ENCODE measurements around the gene MOB3B.

DNA sequence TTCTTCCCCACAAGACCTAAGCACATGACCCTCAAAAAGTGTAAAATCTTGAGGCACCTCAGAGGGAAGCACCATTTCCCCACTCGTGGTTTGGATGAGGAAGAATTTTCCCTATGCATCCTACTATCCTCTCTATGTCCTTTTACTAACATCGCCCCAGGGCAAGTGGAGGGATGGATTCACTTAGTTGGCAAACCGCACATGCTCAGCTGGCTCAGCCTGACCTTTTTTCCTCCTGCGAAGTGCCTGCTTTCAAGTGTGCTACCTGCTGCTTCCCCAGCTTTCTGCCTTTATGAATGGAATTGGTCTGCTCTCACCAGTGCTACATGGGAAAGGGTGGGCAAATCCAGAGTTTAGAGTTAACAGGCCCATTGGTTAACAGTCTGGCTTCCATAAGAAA lies 62.1 kb downstream of the MOB3B start:
- TF ChIP-seq ZNF596 (tag by site-specific recombination; IDR thresholded peaks at IDR 0.05) (no peak), ZNF621 (tag by site-specific recombination; IDR thresholded peaks at IDR 0.05) (no peak), ZNF274 (IDR thresholded peaks at IDR 0.05; ENCODE audit: low read length) (no peak), ZNF274 (tag by site-specific recombination; IDR thresholded peaks at IDR 0.05; ENCODE audit: borderline replicate concordance) (no peak), ZNF23 (tag by site-specific recombination; IDR thresholded peaks at IDR 0.05; ENCODE audit: borderline replicate concordance) (no peak), ZNF10 (tag by site-specific recombination; IDR thresholded peaks at IDR 0.05) (no peak), YY1 (tag by site-specific recombination; IDR thresholded peaks at IDR 0.05) (no peak), ZNF521 (tag by site-specific recombination; IDR thresholded peaks at IDR 0.05) (no peak), PBX3 (CRISPR knock-in tag; IDR thresholded peaks at IDR 0.05) (no peak)
- TF ChIP-seq, protein P1, sequence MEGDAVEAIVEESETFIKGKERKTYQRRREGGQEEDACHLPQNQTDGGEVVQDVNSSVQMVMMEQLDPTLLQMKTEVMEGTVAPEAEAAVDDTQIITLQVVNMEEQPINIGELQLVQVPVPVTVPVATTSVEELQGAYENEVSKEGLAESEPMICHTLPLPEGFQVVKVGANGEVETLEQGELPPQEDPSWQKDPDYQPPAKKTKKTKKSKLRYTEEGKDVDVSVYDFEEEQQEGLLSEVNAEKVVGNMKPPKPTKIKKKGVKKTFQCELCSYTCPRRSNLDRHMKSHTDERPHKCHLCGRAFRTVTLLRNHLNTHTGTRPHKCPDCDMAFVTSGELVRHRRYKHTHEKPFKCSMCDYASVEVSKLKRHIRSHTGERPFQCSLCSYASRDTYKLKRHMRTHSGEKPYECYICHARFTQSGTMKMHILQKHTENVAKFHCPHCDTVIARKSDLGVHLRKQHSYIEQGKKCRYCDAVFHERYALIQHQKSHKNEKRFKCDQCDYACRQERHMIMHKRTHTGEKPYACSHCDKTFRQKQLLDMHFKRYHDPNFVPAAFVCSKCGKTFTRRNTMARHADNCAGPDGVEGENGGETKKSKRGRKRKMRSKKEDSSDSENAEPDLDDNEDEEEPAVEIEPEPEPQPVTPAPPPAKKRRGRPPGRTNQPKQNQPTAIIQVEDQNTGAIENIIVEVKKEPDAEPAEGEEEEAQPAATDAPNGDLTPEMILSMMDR (tag by site-specific recombination; IDR thresholded peaks at IDR 0.05) = no peak
- TF ChIP-seq, protein P2, sequence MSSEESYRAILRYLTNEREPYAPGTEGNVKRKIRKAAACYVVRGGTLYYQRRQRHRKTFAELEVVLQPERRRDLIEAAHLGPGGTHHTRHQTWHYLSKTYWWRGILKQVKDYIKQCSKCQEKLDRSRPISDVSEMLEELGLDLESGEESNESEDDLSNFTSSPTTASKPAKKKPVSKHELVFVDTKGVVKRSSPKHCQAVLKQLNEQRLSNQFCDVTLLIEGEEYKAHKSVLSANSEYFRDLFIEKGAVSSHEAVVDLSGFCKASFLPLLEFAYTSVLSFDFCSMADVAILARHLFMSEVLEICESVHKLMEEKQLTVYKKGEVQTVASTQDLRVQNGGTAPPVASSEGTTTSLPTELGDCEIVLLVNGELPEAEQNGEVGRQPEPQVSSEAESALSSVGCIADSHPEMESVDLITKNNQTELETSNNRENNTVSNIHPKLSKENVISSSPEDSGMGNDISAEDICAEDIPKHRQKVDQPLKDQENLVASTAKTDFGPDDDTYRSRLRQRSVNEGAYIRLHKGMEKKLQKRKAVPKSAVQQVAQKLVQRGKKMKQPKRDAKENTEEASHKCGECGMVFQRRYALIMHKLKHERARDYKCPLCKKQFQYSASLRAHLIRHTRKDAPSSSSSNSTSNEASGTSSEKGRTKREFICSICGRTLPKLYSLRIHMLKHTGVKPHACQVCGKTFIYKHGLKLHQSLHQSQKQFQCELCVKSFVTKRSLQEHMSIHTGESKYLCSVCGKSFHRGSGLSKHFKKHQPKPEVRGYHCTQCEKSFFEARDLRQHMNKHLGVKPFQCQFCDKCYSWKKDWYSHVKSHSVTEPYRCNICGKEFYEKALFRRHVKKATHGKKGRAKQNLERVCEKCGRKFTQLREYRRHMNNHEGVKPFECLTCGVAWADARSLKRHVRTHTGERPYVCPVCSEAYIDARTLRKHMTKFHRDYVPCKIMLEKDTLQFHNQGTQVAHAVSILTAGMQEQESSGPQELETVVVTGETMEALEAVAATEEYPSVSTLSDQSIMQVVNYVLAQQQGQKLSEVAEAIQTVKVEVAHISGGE (tag by site-specific recombination; conservative IDR thresholded peaks at IDR 0.05; ENCODE audit: low read depth) = no peak

Data from HEK293 (cell line).